ENCODE measurements around the gene CACNA1B.

GRCh38 chr9:138075961-138076649, 198.5 kb downstream of the CACNA1B start:
- TF ChIP-seq CTCF (conservative IDR thresholded peaks at IDR 0.05 in 1 of 2, IDR thresholded peaks at IDR 0.05 in 1 of 2; ENCODE audit: extremely low read depth in 1 of 2, insufficient read depth in 1 of 2, low read depth in 1 of 2, low read length in 2 of 2) (no peak), EZH2 (IDR thresholded peaks at IDR 0.05; ENCODE audit: borderline replicate concordance, low read length) (no peak)

All from mammary epithelial cell (primary cell).